HG03103 (cell line): Measurements from ENCODE around the gene ADGRF4.

Experiments
- ATAC-seq: cut with Tn5 transposase; IDR thresholded peaks from one replicate; pipeline ENCODE4 v1.9.1; 2021; ENCODE audit warnings: low read depth; ENCODE audit not compliant: unreplicated experiment

The ADGRF4 gene, protein sequence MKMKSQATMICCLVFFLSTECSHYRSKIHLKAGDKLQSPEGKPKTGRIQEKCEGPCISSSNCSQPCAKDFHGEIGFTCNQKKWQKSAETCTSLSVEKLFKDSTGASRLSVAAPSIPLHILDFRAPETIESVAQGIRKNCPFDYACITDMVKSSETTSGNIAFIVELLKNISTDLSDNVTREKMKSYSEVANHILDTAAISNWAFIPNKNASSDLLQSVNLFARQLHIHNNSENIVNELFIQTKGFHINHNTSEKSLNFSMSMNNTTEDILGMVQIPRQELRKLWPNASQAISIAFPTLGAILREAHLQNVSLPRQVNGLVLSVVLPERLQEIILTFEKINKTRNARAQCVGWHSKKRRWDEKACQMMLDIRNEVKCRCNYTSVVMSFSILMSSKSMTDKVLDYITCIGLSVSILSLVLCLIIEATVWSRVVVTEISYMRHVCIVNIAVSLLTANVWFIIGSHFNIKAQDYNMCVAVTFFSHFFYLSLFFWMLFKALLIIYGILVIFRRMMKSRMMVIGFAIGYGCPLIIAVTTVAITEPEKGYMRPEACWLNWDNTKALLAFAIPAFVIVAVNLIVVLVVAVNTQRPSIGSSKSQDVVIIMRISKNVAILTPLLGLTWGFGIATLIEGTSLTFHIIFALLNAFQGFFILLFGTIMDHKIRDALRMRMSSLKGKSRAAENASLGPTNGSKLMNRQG

DNA sequence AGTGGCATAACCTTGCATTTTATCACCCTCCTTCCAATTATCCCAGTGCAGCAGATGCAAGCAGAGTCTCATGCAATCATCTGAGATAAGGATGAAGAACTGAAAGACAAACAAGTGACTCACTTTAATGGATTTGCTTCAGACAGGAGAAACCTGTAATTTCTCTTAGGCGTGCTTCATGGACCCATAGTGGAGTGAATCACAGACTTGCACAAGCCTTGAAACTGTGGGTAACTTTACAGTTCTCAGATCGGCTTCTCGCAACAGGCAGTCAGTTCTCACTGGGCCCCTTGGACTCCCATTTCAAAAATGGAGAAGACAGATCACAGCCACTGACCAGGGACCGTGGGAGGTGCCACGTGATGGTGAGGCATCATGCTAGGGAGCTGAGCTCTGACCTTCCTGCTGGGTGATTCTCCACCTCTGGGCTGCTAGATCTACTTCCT, at the start of gene ADGRF4:
ADGRF4 (plus strand) TSS at position 239 of the 446 bp plus-strand sequence. CDS start 8,666 bp downstream, outside the sequence.
- no peak for ATAC-seq

- ATAC-seq = no peak
Measured at GRCh38 chr6:47650553-47651432, 47.6 kb upstream of the ADGRF4 start.

DNA sequence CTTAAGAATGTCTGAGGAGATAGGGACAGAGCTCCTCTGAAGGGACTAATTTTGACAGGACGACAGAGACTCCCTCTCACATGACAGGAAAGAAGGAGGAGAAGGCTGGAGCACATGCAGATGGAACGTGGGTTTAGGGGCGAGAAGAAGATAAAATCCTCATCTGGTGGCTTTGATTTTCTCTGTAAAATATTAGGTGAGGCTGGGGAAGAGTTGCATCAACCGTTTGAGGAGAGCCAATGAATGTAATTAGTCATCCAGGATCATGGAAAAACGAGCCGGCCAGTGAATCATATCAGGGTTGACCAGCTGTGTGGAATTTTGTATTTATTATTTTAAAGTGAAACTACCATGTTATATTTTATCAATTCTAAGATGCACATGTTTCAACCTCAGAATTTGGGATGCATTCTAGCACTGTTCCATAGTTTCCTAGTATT, 46.9 kb upstream of the ADGRF4 start:
- no peak for ATAC-seq

DNA sequence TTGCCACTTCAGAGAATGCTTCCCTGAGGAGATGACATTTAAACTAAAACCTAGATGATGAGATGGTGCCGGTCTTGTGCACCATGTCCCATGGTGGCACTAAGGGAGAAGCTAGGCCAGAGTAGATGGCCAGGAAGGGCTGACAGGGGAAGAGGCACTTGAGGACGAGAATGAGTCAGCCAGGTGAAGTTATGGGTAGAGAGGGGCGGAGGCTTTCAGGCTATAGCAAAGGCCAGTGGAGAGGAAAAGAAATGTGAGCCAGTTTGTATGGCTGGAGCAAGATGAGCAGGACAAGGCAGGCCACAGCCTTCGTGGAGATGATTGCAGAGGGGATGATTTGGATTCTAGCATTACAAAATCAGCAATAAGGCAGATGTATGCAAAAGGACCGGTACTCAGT, 44.7 kb upstream of the ADGRF4 start:
- ATAC-seq = no peak

DNA sequence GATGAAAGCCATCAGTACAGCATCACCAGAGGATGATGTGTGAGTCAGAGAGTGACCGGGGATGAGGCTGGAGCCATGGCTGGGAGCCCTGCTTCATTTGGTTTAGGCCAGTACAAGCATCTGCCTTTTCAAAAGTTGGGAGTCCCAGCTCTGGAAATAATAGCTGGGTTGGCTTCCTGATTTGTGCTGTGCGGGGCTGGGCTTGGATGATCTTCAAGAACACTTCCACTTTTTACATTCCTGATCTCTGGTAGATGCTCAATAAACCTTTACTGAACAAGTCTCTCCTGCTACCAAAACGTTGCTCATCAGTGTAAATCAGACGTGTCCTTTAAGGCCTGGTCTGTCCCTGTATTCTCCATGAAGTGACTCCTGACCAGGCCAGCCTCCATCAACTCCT, 44.1 kb upstream of the ADGRF4 start:
- ATAC-seq = no peak

DNA sequence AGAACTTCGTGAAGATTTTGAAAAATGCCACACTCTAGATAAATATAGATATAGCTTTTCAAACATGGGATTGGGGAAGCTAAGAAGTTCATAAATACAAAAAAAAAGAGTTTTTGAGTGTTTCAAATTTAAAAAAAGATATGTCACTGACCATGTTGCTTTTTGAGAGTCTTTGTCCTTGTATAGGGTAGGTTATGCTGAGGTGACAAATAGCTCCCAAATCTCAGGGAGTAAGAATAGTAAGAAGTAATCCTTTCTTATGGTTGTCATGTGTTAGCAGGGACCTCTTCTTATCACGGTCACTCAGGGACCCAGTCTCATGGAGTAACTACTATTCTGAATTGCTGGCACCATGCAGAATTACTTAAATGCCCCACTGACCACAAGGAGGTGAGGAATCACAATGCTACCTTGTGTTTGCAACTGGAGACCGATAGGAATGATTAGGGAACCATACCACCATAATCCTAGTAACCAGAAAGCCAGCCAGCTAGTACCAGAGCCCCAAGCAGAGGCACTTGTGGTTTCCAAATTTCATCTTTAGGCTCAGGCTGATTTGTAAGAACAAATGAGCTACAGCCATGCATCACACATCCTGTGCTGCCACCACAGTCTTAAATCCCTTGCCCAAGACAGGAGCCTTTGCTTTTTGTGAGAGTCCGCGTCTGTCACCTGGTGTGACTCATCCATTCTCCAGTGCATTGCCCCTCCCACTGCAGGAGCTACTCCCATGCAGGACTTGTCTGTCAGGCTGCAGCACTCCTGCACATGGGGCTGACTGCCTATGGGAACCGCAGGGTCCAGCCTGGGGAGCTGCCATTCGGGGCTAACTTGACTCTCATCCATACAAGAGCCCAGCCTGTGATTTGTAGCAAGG, 42.4 kb upstream of the ADGRF4 start:
- ATAC-seq = no peak

GRCh38 chr6:47661960-47662359, 36.4 kb upstream of the ADGRF4 start:
- ATAC-seq = no peak

DNA sequence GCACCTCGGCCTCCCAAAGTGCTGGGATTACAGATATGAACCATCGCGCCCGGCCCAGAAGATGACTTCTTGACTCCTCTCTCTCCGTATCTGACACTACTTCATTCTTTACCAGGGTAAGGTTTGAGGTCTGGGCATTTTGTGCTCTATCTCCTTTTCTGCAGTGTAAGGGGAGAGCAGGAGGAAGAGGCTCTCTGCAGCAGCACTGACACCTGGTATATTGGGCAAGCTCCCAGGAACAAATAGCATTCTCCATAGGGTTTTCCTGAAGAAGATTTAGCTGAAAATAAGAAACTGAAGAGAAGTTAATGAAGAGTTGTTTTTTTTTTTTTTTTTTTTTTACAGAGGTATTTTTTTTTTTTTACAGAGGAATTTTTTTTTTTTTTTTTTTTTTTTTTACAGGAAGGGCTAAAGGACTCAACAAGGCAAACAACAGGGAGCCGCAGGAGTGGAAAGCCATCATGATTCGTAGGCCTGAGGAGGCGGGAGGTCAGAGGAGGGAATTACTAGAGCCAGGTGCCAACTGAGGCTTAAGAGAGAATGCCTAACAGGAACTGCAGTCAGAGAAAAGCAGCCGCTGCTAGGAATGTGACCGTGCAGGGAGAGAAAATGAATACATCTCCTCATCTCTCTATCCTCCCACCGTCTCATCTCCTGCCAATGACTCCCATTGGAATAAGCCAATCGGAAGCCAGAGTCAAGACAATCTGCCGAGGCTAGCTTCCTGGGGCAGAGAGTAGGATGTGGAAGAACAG, 34.7 kb upstream of the ADGRF4 start:
- no peak for ATAC-seq

DNA sequence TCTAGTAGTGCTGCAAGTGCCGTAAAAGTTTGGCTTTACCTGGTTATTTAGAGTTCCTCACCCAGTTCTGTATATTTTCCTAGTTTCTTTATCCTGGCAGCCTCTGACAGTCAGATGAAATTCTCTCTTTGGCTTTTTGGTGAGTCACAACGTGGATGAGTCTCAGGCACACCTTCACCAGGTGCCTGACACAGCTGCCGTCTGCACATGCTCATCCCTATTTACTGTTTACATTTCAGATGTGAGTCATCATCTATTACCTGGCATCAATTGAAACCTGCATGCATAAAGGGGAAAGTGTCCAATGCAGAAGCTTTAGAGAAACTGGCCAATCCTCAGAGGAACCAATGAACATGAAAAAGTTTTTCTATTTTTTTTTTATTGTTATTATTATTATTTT, 33.3 kb upstream of the ADGRF4 start:
- ATAC-seq = no peak

DNA sequence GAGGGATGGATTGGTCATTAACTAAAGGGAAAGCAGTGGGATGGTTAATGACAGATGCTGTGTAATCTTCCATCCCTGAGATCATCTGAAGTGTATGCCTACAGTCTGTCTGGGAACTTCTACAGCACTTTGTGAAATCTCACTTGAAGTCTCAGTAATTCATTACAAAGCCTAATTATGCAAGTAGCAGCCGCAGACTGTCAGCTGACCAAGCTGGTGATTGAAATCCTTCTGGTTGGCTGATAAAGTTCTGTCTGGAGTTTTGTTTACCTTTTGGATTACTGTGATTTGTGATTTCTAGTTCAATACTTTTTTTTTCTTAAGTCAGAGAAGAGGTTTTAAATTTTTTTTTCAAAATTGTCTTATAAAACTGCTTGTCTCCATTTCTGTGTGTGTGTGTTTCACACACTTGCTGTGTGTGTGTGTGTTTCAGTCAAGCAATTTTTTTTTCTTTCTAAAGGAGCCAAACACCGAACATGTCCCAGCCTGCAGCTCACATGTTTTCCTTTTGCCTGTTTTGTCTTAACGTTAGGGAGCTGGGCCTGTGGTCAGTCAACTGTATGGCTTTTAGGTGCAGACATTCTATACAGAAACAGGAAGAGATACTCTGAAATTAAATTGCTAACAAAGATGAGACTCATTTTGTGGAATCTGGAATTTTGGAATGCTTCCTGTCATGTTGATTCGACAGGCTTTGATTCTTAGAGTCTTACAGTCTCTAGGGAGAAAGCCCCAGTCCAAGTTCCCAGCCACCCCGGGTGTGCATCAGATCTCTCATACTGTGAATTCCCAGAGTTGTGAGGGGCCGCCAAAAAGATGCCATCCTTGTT, 28.5 kb upstream of the ADGRF4 start:
- no peak for ATAC-seq

DNA sequence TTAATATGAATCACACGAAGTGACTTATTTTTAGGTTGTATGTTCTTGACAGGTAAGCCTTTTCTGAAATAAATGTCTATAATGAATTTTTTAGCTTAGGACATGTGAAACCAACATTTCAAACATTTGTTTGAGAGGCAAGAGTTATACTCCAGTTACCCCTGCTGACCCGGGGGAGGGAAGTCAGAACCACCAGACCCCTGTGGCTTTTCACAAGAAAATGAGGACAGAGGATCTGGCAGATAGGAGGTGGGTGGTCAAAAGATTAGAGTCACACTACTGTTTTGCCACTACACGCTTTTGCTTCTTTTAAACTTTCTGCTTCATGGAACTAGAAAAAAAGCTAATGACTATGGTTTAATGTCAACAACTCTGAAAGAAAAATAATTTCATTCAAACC, 27.5 kb upstream of the ADGRF4 start:
- no peak for ATAC-seq

- ATAC-seq = no peak
Measured at GRCh38 chr6:47671777-47672176, 26.6 kb upstream of the ADGRF4 start.

GRCh38 chr6:47672816-47673215, 25.6 kb upstream of the ADGRF4 start:
- no peak for ATAC-seq

- ATAC-seq = no peak
Measured at GRCh38 chr6:47674673-47675072, 23.7 kb upstream of the ADGRF4 start.

- no peak for ATAC-seq
Measured at GRCh38 chr6:47677381-47678100, 20.8 kb upstream of the ADGRF4 start.

DNA sequence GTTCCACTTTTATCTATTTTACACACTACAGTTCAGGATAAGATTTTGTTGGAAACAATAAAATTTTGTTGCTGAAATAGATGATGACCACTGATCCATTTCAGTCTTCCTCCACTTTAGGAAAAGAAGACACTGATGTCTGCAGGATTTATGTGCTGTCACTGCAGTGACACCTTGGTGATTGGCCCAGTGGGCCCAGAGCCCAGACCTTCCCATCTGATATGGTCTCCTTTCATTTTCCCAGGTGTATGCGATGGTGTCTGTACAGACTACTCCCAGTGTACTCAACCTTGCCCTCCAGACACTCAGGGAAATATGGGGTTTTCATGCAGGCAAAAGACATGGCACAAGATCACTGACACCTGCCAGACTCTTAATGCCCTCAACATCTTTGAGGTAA, 19.6 kb upstream of the ADGRF4 start:
- no peak for ATAC-seq

DNA sequence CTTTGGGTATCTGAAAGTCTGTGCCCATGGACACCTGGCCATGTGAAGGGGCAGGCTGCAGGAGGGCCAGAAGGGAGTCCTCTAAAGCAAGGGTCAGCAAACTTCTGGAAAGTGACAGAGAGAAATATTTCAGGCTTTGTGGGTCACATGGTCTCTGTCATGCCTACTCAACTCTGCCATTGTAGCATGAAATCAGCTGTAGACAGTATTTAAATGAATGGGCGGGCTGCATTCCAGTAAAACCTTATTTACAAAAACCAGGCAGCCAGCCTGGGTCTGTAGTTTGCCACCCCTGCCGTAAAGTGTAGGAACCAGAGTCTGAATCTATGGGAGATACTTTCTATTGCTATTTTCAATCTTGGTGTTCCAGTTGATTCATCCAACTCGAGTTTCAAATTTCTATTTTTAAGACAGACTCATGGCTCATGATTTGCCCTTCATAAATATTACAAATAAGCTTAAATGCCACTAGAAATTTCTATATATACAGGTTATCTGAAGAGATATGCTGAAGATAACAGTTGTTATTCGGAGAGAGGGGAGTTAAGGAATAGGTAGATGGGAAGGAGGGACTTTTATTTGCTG, 19.0 kb upstream of the ADGRF4 start:
- ATAC-seq = no peak
